DMS153 treated with DMSO at 0.1 percent for 48 hours (cell line): ENCODE measurements around the gene DLEC1.
"Not testable (repeated sequence)": the region's sequence is repeated elsewhere in the genome, so short reads cannot be mapped to it uniquely, and the experiment has no call there.

Experiments
- DNase-seq: peaks from one replicate; lab custom pipeline; 2025; ENCODE audit not compliant: unreplicated experiment; lab: John Stamatoyannopoulos, UW

The DLEC1 gene

GRCh38 chr3:38017445-38018295 is 21.3 kb upstream of the DLEC1 start:
- DNase-seq, result no peak

DNA sequence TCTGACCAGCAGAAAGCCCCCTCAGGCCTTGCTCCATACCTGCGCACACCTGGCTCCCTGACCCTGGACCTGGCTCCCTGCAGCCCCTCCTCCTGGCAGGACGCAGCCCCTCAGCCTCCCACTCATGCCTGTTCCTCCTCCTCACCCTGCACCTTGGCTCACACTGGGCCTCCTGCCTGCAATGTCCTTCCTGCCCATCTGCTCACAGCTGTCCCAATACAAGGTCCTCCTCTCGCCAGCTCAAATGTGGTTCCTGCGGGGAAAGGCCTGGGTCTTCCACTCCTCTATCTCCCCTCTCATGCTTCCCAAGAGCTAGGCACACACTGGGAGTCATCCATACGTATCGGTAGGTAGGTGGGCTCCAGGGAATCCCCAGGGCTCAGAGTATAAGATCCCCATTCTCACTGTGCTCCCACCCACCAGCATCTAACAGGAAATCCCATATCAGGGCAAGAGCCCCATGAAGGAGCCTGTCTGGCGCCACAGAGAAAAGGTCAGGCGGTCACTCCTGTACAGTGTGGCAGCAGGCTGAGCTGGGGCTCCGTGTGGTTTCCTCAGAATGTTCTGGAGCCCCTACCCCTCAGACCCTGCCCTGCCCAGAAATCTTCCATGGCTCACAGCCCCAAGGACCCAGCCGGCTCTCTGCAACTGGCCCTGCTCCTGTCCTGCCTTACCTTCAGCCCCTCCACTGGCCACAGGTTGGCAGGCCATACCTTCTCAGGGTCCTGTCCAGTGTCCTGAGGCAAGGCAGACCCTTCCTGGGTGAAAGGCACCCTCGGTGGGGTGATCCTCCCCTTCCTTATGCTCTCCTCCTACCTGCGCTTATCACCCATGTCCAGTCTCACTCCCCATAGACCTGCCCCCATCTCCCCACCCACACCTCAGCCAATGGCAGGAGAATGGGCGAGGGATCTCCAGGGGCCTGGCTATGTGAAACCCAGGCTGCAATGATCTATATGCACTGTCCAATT is 20.4 kb upstream of the DLEC1 start:
- no peak for DNase-seq

DNA sequence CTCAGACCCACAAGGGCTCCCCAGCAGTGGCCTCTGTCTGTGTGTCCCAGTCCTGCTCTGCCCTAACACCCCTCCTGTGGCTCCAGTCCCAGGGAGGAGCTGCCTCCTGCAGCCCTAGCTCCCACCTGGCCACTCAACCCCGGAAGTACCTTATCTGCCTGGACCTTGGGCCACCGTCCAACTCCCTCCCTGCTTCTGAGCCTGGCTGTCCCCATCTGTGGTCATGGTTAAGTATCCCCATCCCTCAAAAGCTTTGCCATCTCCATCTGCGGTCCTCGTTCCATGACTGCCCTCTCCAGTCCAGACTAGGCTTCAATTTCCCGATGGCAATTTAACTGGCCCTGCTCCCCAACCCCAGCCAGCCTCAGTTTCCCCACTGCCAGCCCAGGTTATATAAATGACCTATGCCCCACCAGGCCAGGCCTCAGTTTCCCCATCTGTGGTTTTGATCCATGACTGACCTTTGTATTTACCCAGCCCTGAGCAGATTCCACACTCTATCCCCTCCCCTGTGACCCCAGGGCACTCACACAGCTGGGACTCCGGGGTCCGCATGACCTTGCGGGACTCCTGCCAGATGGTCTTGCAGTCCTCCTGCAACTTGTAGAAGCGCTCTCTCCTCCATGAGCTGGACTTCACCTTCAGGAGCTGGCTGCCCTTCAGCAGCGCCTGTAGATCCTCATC is 19.2 kb upstream of the DLEC1 start:
- no peak for DNase-seq

GRCh38 chr3:38020342-38020726 is 18.7 kb upstream of the DLEC1 start:
- DNase-seq, result no peak

DNA sequence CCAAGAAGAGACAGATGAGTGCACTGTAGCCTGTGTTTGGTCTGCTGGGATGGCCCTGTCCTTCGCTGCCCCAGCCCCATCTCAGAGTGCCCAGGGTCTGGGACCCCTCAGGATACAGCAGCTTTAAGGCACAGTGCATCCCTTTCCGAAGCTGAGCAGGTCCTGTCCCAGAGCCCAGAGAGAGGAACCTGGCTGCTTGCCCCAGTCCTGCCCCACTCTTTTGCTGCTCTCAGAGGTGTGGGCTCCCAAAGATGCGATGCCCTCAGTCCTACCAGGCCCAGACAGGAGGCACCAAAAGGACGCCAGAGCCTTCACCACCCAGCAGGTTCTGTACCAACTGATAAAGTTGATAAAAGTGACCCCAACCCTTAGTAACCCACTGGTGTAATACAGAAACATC is 17.8 kb upstream of the DLEC1 start:
- no peak for DNase-seq

DNA sequence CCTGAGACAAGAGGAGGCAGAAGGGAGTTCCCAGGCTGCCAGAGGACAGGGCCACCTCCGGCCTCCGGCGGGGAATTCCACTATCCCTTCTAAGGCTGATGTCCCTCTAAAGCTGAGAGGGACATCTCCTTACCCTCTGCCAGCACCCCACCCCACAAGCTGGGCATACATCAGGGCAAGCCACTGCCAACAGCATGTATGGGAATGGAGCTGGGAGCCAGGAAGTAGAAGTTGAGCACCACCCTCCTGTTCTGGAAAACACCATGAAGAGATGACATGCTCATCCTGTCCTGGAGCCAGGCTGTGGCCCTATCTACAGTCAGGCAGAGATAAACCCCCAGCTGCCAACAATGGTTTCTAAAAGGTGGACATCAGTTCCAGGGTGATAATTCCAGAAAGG is 16.7 kb upstream of the DLEC1 start:
- DNase-seq, result no peak

DNA sequence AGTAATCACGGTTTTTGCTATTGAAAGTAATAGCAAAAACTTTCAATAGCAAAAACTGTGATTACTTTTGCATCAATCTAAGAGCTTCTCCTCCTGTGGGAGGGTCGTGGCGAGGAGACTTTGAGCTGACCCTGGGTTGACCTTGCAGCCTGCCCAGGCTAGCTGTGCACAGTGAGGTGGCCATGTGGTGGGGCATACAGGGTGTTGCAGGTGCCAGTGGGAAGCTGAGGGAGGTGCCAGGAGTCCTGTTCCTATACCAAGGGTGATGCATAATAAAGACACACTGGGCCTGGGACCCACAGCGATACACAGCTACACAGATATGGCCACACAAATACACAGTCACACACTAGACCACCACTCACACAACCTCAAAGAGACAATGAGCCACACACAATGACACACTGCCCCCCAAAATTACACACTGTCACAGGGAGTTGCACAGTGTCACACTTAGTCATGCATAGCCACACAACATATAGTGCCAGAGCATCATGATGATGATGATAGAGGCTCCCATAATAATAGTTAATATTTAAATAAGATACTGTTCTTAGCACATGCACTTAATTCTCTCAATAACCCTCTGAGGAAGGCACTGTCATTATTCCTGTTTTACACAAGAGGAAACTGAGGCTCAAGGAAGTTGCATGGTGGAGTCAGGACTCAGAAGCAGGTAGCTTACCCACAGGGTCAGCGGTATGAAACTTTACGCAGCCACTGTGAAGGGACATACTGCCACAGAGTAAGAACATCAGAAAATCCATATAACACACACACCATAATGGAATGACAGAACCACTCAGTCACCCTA is 15.9 kb upstream of the DLEC1 start:
- DNase-seq, result no peak

- no peak for DNase-seq
Measured at GRCh38 chr3:38026856-38027255, 12.2 kb upstream of the DLEC1 start.

DNA sequence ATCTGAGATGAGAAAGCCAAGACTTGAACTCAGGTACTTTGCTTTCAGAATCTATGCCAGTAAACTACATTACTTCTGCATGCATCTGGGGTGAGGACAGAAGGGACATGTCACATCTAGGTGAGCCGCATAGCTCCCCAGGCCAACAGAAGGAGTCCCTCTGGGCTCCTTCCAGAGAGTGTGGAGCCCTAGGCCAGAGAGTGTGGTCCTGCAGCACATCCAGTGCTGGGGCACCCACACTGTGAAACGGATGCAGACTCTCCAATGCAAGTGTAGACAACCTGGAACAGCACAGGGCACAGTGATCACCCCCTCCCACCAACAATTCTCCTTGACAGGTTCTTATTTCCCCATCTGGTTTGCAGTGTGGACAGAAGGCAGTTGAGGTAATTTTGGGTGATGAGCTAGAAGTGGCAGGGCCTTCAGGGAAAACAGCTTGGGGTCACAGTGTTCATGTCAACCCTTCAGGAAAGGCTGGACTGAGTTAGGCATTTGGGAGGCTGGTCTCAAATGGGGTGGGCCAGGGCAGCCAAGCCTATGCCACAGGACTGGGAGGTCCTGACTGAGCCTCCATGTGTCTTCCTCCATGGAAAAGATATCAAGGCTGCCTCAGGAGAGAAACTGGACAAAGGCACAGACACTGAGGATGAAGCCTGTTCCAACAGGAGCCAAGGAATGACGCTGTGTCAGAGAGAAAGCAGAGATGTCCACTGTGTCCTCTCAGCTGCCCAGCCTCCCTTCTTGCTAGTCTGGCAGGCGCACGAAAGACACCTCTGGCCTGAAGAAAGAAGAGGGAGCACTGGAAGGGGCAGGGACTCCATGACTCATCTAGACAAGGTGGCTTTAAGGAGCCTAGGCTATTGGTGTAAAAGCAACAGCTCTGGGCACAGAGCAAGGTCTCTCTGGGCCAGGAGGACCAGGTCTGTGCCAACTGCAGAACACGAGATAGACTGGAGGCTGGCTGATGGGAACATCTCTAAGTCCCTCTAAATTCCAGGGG is 11.2 kb upstream of the DLEC1 start:
- no peak for DNase-seq

- no peak for DNase-seq
Measured at GRCh38 chr3:38028621-38029361, 10.2 kb upstream of the DLEC1 start.

GRCh38 chr3:38029400-38030125 is 9.4 kb upstream of the DLEC1 start, which contains the start of gene PLCD1:
Gene PLCD1 (minus strand): TSS chr3:38029642. CDS start chr3:38029539, 103 bp downstream.
- no peak for DNase-seq

GRCh38 chr3:38030126-38031021 is 8.6 kb upstream of the DLEC1 start:
- DNase-seq, result no peak

DNA sequence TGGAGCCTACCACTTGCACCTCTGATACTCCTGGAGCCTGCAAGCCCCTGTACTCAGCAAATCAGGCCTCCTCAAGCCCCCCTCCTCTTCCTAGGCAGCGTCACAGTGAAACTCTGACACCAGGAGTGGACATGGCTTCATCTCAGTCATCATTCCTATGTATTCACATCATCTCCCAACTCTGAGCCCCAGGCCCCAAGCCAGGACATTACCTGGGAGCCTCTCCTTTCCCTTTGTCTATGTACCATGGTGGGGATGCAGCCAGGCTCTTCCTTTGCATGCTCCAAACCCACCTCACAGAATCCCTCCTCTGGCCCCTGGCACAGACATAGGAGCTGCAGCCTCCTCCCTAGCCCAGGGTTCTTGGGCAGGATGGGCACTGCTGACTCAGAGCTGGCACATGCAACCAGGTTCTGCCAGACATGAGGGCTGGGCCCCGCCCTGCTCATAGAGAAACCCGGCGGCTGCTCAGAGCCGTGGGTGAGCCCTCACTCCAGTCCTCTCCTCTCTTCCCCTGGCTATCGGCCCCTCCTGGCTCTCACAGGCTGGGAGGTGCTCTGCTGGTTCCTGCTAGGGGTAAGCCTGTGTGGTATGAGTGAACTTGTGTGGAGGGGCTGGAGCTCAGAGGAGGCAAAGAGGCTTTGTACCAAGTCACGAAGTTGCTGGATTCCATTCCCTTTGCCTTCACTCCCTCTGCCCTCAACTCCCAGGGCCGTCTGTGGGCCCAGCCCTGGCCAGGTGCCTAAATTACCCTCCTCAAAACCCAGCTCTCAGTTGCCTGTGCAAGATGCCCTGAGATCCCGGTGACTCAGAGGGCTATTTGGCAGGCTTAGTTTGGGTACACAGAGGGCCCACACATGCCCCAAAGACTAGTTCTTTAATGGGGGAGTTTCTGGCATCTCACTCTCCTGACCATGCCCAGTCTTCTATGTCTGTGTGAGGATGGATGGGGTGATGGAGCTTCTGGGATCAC is 7.7 kb upstream of the DLEC1 start:
- DNase-seq, result no peak

DNA sequence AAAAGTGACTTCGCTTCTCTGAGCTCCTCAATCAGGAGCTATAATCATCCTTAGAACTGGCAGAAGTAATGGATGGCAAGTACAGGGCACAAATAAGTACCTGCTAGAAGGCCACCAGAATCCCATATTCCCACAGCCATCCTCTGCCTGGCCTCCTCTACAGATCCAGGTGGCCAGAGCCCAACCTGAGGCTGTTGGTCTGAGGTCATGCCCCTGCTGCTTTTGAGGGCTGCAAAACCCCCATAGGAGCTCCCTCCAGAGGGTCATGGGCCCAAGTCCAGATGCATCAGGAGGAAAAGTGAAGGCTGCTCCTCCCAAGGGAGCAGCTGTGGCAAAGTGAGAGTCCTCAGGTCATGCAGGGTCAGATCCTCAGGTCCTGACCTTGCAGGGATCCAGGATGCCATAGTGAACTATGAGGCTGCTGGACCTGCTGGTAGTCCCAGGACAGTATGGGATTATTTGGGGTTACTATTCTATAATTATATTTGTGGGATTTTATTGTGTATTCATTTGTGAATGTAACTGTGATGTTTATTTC is 6.6 kb upstream of the DLEC1 start:
- DNase-seq, result no peak

DNA sequence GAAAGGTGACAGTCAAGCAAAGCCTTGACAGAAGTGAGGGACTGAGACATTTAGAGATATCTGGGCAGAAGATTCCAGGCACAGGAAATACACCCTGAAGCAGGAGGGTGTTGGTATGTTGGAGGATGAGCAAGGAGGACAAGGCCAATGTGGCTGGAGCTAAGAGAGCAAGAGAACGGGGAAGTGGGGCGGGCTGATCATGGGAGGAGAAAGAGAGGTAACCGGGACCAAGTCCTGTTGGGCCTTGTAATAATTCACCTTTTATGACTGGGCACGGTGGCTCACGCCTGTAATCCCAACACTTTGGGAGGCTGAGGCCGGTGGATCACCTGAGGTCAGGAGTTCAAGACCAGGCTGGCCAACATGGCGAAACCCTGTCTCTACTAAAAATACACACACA is 5.4 kb upstream of the DLEC1 start:
- not testable (repeated sequence) for DNase-seq
